GM20431 (cell line): Measurements from ENCODE around the gene COPG1.
"Not testable (repeated sequence)": the region's sequence is repeated elsewhere in the genome, so short reads cannot be mapped to it uniquely, and the experiment has no call there.

ENCODE experiments used
- in situ Hi-C: fragments of 300-500 bp; cut with MseI, MboI; formaldehyde crosslinking; loops from one replicate; pipeline ENCODE4 v1.15.0; 2020; ENCODE audit warnings: low sequenced_read_pairs; ENCODE audit not compliant: unreplicated experiment

The COPG1 gene, protein sequence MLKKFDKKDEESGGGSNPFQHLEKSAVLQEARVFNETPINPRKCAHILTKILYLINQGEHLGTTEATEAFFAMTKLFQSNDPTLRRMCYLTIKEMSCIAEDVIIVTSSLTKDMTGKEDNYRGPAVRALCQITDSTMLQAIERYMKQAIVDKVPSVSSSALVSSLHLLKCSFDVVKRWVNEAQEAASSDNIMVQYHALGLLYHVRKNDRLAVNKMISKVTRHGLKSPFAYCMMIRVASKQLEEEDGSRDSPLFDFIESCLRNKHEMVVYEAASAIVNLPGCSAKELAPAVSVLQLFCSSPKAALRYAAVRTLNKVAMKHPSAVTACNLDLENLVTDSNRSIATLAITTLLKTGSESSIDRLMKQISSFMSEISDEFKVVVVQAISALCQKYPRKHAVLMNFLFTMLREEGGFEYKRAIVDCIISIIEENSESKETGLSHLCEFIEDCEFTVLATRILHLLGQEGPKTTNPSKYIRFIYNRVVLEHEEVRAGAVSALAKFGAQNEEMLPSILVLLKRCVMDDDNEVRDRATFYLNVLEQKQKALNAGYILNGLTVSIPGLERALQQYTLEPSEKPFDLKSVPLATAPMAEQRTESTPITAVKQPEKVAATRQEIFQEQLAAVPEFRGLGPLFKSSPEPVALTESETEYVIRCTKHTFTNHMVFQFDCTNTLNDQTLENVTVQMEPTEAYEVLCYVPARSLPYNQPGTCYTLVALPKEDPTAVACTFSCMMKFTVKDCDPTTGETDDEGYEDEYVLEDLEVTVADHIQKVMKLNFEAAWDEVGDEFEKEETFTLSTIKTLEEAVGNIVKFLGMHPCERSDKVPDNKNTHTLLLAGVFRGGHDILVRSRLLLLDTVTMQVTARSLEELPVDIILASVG

GRCh38 chr3:129249284-129250065 lies at the start of gene COPG1:
Gene COPG1, plus strand, starts transcription at chr3:129249606. Its CDS starts 104 bp downstream, at chr3:129249710.
- in situ Hi-C loops = loop anchor here (10.0 kb wide), 1 partner anchor 195 kb away; no protein-coding TSS in a partner anchor

GRCh38 chr3:129204473-129204872 lies 44.9 kb upstream of the COPG1 start:
- in situ Hi-C loops = no loop called here

DNA sequence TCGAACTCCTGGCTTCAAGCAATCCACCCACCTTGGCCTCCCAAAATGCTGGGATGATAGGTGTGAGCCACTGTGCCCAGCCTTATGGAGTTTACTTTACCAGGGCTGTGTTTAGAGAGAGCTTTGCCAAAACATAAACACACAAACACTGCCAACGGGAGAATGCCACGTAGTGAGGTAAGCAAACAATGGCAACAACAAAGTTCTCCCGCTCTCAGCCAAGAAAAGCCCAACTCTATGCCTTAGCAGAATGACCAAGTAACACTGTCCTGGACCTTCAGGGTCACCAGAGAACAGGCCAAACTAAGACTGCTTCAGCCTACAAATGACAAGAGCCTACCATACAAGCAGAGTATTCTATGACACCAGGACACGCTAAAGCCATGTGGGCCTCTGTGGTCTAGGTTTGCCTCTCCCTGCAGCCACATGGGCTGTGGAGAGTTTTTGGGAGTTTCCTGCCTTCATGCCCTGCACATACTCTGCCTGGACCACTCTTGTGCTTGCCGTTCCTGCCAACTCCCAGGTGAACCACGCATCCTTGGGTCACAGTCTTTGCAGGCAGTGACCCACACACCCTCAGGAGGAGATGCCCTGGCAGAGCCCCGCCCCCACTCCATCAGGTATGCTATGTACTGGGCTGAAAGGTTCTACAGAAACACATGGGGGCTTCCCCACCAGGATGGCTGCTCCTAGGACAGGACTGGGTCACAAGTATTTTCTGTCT lies 44.1 kb upstream of the COPG1 start:
- in situ Hi-C loops = no loop called here

- in situ Hi-C loops = no loop called here
These were observed 41.9 kb upstream of the COPG1 start for GRCh38 chr3:129207479-129207878.

DNA sequence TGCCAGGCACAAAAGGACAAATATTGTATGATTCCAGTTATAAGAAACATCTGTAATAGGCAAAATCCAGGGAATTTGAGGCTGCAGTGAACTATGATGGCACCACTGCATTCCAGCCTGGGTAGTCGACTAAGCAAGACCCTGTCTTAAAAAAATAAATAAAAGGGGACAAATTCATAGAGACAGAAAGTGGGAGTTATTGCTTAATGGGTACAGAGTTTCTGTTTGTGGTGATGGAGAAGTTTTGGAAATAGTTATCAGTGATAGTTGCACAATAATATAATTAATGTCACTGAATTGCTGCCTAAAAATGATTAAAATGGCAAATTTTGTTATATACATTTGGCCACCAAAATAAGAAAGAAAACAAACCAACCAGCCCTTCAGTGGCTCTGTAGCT lies 38.1 kb upstream of the COPG1 start:
- in situ Hi-C loops = no loop called here

DNA sequence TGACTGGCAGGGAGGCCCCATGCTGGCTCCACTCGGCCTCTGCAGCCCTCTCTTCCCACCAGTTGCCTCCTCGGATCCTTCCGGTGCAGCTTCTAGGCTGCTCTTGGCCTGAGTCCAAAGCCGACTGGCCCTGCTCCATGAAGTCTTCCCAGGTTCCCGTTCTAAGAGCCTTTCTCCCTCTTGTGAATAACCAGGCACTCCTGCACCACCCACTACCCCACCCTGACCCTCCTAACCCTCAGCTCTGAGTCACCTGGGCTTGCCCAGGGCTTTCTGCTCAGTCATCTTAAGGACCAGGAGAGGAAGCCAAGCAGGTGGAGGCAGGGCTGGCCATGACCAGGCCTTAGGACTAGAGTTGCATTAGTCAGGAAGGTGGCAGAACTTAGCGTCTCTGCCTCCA lies 37.6 kb upstream of the COPG1 start:
- in situ Hi-C loops = no loop called here

DNA sequence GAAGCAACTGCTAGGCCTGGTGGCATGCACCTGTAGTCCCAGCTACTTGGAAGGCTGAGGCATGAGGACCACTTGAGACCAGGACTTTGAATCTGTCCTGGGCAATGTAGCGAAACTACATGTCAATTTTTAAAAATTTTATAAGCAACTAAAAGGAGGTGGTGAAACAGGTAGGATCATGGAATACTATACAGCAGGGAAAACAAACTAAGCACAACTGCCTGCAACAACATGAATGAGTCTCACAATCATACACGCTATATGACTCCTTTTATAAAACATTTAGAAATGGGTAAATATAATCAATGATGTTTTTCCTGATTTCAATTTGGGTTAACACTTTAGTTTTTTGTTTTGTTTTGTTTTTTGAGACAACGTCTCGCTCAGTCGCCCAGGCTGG lies 36.2 kb upstream of the COPG1 start:
- in situ Hi-C loops = no loop called here

DNA sequence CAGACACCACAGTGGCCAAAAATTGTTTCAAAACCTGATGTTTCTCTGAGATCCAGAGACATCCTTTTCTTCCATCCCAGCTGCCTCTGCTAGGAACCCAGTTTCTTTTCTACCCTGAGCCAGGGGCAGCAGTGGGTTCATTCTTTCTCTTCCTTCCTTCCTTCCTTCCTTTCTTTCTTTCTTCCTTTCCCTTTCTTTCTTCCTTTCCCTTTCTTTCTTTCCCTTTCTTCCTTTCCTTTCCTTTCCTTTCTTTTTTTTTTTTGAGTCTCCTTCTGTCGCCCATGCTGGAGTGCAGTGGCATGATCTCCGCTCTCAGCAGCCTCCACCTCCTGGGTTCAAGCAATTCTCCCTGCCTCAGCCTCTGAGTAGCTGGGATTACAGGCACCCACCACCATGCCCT lies 30.7 kb upstream of the COPG1 start:
- in situ Hi-C loops = no loop called here

GRCh38 chr3:129224387-129224786 lies 25.0 kb upstream of the COPG1 start:
- in situ Hi-C loops = not testable (repeated sequence)

DNA sequence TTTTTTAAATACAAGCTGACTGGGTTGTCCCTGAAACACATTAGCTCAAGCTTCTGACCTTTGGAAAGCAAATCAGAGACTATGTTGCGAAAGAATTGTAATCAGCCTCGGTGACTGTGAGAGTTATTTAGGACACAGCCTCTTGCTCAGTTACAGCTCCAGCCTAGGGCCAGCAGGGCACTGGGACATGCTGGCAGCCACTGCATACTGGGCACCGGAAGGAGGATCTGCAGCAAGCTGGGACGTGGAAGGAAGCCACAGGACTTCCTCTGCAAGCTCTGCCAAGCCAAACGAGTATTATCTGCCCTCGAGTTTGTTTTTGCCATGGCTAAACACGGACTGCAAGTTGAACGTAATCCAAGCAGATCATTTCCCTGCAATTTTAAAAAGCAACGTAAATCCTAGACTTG lies 24.4 kb upstream of the COPG1 start:
- in situ Hi-C loops = no loop called here

GRCh38 chr3:129226374-129226773 lies 23.0 kb upstream of the COPG1 start:
- in situ Hi-C loops = no loop called here

GRCh38 chr3:129228891-129229585 lies 20.4 kb upstream of the COPG1 start:
- in situ Hi-C loops = no loop called here

- in situ Hi-C loops = no loop called here
These were observed 18.9 kb upstream of the COPG1 start for GRCh38 chr3:129230311-129231019.

DNA sequence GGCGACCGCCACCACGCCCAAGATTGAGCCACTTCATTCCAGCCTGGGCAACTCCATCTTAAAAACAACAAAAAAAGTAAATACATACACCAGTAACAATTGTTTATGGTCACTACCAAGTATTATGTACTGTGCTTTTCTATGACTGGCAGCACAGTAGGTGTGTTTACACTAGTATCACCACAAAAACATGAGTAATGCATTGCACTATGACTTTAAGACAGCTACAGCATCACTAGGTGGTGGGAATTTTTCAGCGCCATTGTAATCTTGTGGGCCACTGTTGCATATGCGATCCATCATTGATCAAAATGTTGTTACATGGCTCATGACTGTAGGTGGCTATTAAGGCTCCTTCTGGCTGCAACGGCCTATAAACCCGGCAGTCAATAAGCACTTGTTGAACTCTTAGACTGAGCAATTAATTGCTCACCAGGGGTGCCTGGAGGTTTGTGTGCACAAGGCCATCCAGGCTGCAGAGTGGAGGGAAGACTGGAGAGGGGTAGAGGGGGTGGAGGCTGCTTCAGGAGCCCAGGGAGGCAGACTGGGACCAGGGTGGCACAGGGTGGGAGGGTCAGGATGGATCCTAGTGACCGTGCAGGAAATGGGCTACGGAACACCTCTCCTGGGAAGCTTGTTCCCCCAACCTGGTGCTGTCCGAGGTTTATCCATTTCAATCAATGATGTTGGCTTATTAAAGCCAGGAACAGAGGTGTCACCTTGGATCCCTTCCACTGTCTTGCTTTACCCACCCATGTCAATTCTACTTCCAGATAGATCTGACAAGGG lies 17.9 kb upstream of the COPG1 start:
- in situ Hi-C loops = no loop called here

- in situ Hi-C loops = no loop called here
These were observed 15.9 kb upstream of the COPG1 start for GRCh38 chr3:129233538-129233937.

DNA sequence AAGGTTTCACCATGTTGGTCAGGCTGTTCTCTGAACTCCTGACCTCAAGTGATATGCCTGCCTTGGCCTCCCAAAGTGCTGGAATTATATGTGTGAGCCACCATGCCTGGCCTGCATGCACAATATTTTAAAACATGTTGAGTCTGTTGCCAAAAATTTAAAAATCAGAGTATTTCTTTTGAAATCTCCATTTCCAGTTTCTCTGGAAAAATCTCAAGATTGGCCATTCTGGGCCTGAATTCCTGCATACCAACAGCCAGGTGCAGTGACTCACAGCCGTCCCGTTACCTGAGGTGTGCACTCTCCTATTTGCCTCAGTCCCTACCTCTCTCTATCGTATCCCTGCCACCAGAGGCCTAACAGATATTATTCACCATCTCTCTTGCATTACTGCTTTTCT lies 15.0 kb upstream of the COPG1 start:
- in situ Hi-C loops = no loop called here

- in situ Hi-C loops = no loop called here
These were observed 14.0 kb upstream of the COPG1 start for GRCh38 chr3:129235344-129235917.
